CD4-positive, alpha-beta T cell treated with Interleukin-15 for 1 hour (primary cell): Measurements from ENCODE around the gene GTF2IRD1.
"Not testable (repeated sequence)": the region's sequence is repeated elsewhere in the genome, so short reads cannot be mapped to it uniquely, and the experiment has no call there.

Source experiments
- DNase-seq: peaks from one replicate; pipeline ENCODE4 v3.0.0-alpha.2; 2020

GTF2IRD1 gene

GRCh38 chr7:74494076-74494548 is 40.4 kb downstream of the GTF2IRD1 start:
- DNase-seq, result no peak

GRCh38 chr7:74495112-74496086 is 41.7 kb downstream of the GTF2IRD1 start:
- no peak for DNase-seq

GRCh38 chr7:74496272-74496671 is 42.6 kb downstream of the GTF2IRD1 start:
- no peak for DNase-seq

- DNase-seq, result not testable (repeated sequence)
Observed at GRCh38 chr7:74496773-74497172, 43.1 kb downstream of the GTF2IRD1 start.

GRCh38 chr7:74498354-74498753 is 44.6 kb downstream of the GTF2IRD1 start:
- no peak for DNase-seq

- DNase-seq, result no peak
Observed at GRCh38 chr7:74498996-74499834, 45.5 kb downstream of the GTF2IRD1 start.

GRCh38 chr7:74499835-74500388 is 46.2 kb downstream of the GTF2IRD1 start:
- DNase-seq, result no peak

- DNase-seq, result no peak
Observed at GRCh38 chr7:74501298-74501697, 47.6 kb downstream of the GTF2IRD1 start.

- no peak for DNase-seq
Observed at GRCh38 chr7:74502216-74502891, 48.6 kb downstream of the GTF2IRD1 start.

- no peak for DNase-seq
Observed at GRCh38 chr7:74503061-74503460, 49.4 kb downstream of the GTF2IRD1 start.

GRCh38 chr7:74503943-74504342 is 50.2 kb downstream of the GTF2IRD1 start:
- no peak for DNase-seq

GRCh38 chr7:74505471-74506324 is 52.0 kb downstream of the GTF2IRD1 start:
- DNase-seq, result no peak

- DNase-seq, result no peak
Observed at GRCh38 chr7:74506325-74506724, 52.6 kb downstream of the GTF2IRD1 start.

GRCh38 chr7:74507538-74508319 is 54.0 kb downstream of the GTF2IRD1 start:
- no peak for DNase-seq

GRCh38 chr7:74509453-74509852 is 55.7 kb downstream of the GTF2IRD1 start:
- not testable (repeated sequence) for DNase-seq

- no peak for DNase-seq
Observed at GRCh38 chr7:74511345-74511744, 57.6 kb downstream of the GTF2IRD1 start.

GRCh38 chr7:74512762-74513161 is 59.1 kb downstream of the GTF2IRD1 start:
- no peak for DNase-seq

GRCh38 chr7:74514131-74514591 is 60.5 kb downstream of the GTF2IRD1 start:
- DNase-seq, result no peak

- no peak for DNase-seq
Observed at GRCh38 chr7:74515276-74515675, 61.6 kb downstream of the GTF2IRD1 start.

GRCh38 chr7:74516214-74516613 is 62.5 kb downstream of the GTF2IRD1 start:
- DNase-seq, result no peak

- no peak for DNase-seq
Observed at GRCh38 chr7:74518041-74518440, 64.3 kb downstream of the GTF2IRD1 start.
